Stimulated activated CD4-positive, alpha-beta T cell treated with anti-CD3 and anti-CD28 coated beads, Interleukin-1b, Interleukin-23, amount 100 ng/mL, for 1 hour (primary cell): ENCODE results near the gene TMEM174.
A peak's percentile ranks its signal among the peaks of the same experiment; 100 is the strongest.

Source experiments
- DNase-seq, 2 donors: peaks; one replicate each; pipeline ENCODE4 v3.0.0-alpha.2; 2020; ENCODE audit warnings: low read depth in 2 of 2

Gene TMEM174

DNA sequence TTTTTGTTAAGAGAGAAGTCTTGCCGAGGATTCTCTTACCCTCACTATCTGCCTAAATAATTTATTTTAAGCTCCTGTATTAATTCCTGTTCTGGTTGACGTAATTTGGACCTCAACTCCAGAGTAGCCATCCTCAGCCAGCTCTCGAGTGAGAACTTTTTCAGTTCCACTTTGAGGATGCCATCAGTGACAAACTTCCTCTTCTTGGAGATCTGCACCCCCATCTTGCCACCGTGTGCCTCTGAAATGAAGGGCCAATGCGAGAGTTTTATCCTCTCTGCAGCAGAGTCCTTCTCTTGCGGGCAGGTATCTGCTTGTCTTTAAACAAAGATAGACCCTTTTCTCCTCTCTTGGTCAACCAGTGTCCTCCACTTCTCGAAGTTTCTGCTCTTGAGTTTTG lies 19.5 kb upstream of the TMEM174 start:
- no peak for DNase-seq

GRCh38 chr5:73154208-73155006 lies 18.6 kb upstream of the TMEM174 start:
- no peak for DNase-seq

DNA sequence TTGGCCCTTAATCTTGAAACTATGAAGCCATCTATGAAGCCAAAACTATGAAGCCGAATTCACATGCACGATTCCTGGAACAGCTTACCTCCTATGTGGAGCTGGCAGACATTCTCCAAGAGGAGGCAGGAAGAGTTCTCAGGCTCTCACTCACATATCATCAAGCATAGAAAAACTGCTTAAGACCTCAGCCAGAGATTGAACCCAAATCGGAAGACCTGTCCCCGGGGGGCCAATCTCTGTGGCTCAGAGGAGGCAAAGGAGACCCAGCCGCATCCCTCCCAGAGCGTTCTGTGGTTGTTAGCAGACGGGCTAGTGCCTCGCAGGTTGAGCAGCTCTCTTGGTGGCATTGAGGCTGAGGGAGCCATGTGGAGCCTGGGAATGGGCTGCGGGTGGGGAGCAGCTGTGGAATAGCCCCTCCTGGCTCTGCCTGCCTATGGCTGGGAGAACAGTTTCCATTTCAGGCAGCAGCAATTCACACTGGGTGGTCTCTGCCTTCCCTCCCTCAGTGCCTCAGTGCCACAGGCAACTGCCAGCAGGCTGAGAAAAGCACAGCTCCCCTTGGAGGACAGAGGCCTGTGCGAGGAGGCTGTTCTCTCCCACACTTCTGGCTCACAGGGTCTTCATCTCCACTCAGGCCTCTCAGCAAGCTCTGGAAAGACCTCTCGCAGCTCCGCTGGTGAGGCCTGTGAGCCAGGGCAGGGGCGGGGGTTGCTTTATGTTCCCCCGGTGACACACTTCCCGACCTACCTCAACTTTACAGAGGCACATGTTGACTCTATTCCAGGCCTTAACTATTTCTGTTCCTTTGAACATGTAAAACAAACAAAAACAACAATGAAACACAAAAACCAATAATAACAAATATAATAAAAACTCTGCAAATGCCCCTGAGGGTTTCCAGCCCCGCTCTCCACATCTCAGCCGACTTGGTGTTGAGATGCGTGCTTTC lies 17.4 kb upstream of the TMEM174 start:
- DNase-seq = no peak

DNA sequence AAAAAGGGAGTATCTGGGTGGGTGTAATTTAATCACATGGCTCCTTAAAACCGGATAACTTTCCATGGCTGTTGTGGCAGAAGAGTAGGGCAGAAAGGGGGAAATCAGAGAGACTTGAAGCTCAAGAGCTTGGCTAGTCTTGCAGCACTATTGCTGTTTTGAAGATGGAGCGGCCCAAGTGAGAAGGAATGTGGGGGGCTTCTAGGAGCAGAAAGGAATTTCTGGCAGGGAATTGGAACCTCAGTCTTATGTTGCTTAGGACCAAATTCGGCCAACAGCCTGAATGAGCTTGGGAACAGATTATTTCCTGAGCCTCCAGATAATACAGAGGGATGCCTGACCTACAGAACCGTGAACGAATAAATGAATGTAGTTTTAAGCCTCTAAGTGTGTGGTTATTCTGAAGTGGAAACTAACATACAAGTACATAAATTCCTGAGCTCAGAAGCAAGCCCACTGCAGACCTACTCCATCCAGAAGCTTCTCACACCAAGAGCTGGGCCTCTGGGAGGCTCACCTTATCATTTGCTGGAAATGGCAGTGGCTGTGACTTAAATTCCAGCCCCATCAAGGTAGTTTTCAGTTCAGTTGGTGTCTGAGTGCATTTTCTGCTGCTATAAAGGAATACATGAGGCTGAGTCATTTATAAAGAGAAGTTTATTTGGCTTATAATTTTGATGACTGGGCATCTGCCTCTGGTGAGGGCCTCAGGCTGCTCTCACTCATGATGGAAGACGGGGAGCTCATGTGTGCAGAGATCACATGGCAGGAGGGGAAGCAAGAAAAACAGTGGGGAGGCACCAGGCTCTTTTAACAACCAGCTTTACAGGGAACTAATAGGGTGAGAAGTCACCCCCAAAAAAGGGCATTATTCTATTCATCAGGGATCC lies 15.3 kb upstream of the TMEM174 start:
- DNase-seq = no peak

DNA sequence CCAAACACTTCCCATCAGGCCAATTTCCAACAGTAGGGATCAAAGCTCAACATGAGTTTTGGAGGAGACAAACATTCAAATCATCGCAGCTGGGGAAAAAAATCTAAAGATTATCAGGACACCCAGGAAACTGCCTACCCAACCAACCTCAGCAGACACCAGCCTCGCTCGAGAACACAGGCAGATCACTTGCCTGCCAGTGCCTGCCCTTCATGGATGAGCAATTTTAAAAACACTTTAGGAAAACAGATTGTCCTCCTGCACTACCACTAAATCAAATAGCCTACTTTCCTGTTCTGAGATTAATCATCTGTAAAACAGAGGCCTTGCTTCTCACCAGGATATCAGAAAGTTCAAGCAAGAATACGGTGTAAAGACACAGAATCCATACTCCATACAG lies 14.7 kb upstream of the TMEM174 start:
- no peak for DNase-seq

GRCh38 chr5:73160239-73160671 lies 12.7 kb upstream of the TMEM174 start:
- peak in 1 of 2 donors; percentile 16 for DNase-seq

DNA sequence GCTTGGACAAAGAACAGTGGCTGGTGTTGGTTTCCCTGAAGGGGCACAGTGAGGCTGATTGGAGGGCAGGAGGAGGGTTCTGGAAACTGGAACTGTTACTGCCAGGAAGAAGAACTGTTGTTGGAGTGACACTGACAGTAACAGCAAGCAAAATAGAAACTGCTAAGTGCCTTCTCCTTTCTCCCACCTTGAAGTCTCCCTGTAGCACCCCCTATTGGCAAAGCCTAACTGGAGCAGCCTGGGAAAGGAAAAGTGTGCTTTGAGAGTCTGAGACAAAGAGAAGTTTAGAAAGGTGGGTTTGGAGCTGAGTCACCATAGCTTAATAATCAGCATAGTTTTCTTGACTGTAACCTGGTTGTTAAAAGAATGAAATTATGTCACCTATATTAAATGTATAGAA lies 2.5 kb upstream of the TMEM174 start:
- no peak for DNase-seq

- DNase-seq = no peak
These were observed 1.5 kb upstream of the TMEM174 start for GRCh38 chr5:73171495-73171894.

- no peak for DNase-seq
These were observed 1.3 kb downstream of the TMEM174 start for GRCh38 chr5:73174100-73174815.

DNA sequence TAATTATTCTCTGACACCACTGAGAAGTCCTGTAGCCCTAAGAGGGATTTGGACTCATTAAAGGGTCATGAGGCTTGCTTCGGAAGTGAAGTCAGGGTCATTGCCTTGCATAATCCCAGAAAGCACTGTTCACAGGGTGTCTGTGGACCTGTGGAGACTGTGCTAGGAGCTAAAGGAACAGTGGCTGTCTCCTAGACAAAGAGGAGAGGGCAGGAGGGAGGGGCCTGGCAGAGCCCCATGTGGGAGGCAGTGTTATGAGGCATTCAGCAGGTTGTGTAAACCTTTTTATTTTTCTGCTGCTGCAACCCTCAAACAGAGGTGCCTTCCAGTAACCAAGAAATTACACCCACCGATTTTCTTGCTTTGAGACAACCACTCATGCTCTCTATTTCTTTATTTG lies 3.3 kb downstream of the TMEM174 start:
- no peak for DNase-seq

DNA sequence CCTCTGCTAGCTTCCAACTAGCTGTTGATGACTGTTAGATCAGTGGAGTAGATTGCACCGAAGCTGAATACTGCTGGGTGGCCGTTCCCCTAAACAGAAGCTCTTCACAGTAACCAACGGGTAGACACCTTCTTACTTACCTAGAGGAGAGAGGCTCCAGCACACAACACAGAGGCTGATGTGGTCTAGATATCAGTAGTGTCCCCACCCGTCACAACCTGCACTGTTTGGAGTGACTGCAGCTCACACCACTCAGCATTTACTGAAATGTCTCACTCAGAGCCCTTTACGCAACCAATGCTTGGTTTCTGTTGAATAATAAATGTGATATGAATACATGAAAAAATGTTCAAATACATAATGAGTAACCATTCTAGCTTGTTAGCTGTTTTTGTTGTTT lies 5.3 kb downstream of the TMEM174 start:
- no peak for DNase-seq

DNA sequence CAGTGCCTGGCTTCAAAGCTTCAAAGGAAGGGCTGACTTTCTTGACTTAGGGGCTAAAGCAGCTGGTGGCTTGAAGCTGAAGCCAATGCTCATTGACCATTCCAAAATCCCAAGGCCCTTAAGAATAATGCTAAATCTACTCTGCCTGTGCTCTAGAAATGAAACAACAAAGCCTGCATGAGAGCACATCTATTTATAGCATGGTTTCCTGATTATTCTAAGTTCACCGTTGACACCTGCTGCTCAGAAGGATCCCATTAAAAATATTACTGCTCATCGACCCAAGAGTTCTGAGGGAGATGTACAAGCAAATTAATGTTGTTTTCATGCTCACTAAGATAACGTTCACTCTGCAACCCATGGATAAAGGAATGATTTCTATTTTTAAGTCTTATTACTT lies 6.7 kb downstream of the TMEM174 start:
- DNase-seq = no peak

- DNase-seq = no peak
These were observed 7.6 kb downstream of the TMEM174 start for GRCh38 chr5:73180566-73180965.

- DNase-seq = no peak
These were observed 9.3 kb downstream of the TMEM174 start for GRCh38 chr5:73182307-73182706.

- no peak for DNase-seq
These were observed 10.0 kb downstream of the TMEM174 start for GRCh38 chr5:73183000-73183399.

- no peak for DNase-seq
These were observed 10.5 kb downstream of the TMEM174 start for GRCh38 chr5:73183481-73183891.

DNA sequence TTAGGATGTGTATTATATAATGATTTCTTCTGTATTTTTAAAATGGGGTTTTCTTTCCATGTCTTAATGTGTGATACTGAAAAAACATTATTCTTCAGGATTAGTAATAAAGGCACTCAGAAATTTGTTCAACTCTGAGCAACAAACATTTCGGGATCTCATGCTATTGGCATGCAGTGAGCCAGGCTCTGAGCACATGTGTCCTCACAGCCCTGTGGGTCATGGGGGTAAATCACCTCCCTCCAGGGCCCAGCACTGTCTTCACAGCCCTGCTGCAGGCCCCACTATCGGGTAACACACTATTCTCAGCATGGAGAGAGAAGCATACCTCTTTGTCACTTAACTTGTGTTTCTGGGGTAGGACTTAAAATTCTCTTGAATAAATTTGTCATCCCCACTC lies 14.0 kb downstream of the TMEM174 start:
- DNase-seq = no peak

DNA sequence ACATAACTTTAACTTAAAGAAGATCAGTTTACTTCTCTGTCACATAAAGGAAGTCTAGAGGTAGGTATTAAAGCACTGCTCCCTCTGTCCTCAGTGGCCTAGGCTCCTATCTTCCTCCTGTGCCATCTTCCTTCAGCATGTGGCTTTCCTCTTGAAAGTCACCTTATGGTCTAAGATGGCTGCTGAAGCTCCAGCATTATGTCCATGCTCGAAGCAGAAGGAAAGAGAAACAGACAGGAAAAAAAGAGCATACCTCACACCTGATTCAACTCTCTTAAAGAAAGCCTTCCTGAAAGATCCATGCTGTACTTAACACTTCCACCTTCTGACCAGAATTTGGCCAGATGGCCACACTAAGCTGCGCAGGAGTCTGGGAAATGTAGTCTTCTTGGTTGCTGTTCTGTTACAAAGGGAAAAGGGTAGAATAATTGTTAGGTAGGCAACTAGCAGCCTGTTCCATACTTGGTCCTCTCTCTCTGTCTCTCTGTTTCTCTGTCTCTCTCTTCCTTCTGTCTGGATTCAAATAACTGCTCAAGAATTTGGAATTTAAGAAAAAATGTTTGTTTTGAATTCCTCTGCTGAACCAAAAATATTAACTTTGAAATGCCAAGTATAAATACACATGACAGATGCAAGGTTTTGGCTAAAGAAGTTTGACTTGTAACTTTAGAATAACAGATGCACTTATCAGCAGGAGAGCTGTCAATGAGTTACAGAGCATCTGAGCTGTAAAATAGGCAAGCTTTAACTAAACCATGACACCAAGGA lies 16.0 kb downstream of the TMEM174 start:
- no peak for DNase-seq

GRCh38 chr5:73189871-73190376 lies 16.9 kb downstream of the TMEM174 start:
- DNase-seq = no peak

DNA sequence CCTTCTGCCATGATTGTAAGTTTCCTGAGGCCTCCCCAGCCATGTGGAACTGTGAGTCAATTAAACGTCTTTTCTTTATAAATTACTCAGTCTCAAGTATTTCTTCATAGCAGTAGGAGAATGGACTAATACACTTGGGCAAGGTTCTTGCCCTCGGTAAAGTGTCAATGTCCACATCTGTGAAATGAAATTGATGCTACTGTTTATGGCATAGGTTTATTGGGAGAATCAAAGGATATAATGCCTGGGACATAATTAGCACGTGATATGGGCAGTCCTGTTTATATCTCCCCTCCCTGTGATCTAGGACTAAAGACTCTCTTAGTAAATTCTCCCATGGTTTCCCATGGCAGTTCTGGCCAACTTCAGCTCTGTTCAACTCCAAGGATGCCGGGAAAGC lies 19.4 kb downstream of the TMEM174 start:
- DNase-seq = no peak
